ENCODE results near the gene ARF1. TPM values are rescaled to one million over a fixed set of nuclear protein-coding genes. Genes with fewer than 3 reads are reported as not detected.

ARF1 gene
- total and polyA plus RNA-seq, 2 of the 13 experiments (the other 11 are each of a cell fraction or from before 2014, with no cell fraction given) = 186 to 327 TPM

GRCh38 chr1:228082918-228083870 lies 686 bp downstream of the ARF1 start (continued):
- TF ChIP-seq ZNF687 (CRISPR knock-in tag; IDR thresholded peaks at IDR 0.05) (peak; percentile 68), CBFB (CRISPR knock-in tag; IDR thresholded peaks at IDR 0.05) (no peak), ZNF143 (CRISPR knock-in tag; IDR thresholded peaks at IDR 0.05) (no peak; the same call in 1 of the 2 replicates), HNF4G (IDR thresholded peaks at IDR 0.05; ENCODE audit: borderline replicate concordance, low read depth, low read length) (no peak), HNF4G (CRISPR knock-in tag; IDR thresholded peaks at IDR 0.05; ENCODE audit: borderline replicate concordance, low read depth) (no peak), RBM39 (IDR thresholded peaks at IDR 0.05; ENCODE audit: low read depth, low read length, poor library complexity, severe bottlenecking) (peak; percentile 43), BRD4 (CRISPR knock-in tag; IDR thresholded peaks at IDR 0.05) (peak; percentile 23; the same call in 1 of the 2 replicates), ATF6 (CRISPR knock-in tag; conservative IDR thresholded peaks at IDR 0.05) (no peak), ZNF556 (CRISPR knock-in tag; IDR thresholded peaks at IDR 0.05; ENCODE audit: borderline replicate concordance) (0 out of 2 replicates have a peak, but pooled peaks have one; percentile 26), ZNF260 (CRISPR knock-in tag; IDR thresholded peaks at IDR 0.05; ENCODE audit: borderline replicate concordance, low read depth) (no peak), ZSCAN21 (CRISPR knock-in tag; IDR thresholded peaks at IDR 0.05; ENCODE audit: borderline replicate concordance) (peak; percentile 71; the same call in 1 of the 2 replicates), ZNF841 (CRISPR knock-in tag; IDR thresholded peaks at IDR 0.05; ENCODE audit: borderline replicate concordance) (no peak), RAD21 (CRISPR knock-in tag; IDR thresholded peaks at IDR 0.05) (no peak), CREM (IDR thresholded peaks at IDR 0.05) (0 out of 2 replicates have a peak, but pooled peaks have one; percentile 20), CREM (CRISPR knock-in tag; IDR thresholded peaks at IDR 0.05) (no peak), ARNT (IDR thresholded peaks at IDR 0.05) (no peak)
- TF ChIP-seq, protein P1, sequence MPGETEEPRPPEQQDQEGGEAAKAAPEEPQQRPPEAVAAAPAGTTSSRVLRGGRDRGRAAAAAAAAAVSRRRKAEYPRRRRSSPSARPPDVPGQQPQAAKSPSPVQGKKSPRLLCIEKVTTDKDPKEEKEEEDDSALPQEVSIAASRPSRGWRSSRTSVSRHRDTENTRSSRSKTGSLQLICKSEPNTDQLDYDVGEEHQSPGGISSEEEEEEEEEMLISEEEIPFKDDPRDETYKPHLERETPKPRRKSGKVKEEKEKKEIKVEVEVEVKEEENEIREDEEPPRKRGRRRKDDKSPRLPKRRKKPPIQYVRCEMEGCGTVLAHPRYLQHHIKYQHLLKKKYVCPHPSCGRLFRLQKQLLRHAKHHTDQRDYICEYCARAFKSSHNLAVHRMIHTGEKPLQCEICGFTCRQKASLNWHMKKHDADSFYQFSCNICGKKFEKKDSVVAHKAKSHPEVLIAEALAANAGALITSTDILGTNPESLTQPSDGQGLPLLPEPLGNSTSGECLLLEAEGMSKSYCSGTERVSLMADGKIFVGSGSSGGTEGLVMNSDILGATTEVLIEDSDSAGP (CRISPR knock-in tag; IDR thresholded peaks at IDR 0.05; ENCODE audit: borderline replicate concordance) = peak; percentile 60; the same call in 1 of the 2 replicates
- TF ChIP-seq, protein P2, sequence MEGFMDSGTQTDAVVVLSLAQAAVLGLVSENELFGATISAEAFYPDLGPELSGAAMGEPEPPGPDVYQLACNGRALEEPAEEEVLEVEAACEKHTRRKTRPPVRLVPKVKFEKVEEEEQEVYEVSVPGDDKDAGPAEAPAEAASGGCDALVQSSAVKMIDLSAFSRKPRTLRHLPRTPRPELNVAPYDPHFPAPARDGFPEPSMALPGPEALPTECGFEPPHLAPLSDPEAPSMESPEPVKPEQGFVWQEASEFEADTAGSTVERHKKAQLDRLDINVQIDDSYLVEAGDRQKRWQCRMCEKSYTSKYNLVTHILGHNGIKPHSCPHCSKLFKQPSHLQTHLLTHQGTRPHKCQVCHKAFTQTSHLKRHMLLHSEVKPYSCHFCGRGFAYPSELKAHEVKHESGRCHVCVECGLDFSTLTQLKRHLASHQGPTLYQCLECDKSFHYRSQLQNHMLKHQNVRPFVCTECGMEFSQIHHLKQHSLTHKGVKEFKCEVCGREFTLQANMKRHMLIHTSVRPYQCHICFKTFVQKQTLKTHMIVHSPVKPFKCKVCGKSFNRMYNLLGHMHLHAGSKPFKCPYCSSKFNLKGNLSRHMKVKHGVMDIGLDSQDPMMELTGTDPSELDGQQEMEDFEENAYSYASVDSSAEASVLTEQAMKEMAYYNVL (CRISPR knock-in tag; IDR thresholded peaks at IDR 0.05; ENCODE audit: borderline replicate concordance) = no peak; the same call in 1 of the 2 replicates
